Measurements from ENCODE around the gene AKAP12.

AKAP12 gene

GRCh38 chr6:151300267-151300991 is 60.7 kb downstream of the AKAP12 start:
- Histone ChIP-seq H3K4me3 (ENCODE audit: insufficient read length, low read depth) (no peak overlapping the region), H3K27me3 (ENCODE audit: insufficient read depth, insufficient read length) (no peaks in the 10 kb centered on the region), H3K4me1 (ENCODE audit: insufficient read depth, insufficient read length) (no peaks in the 10 kb centered on the region), H3K9me3 (ENCODE audit: insufficient read depth, low read length) (no peaks in the 10 kb centered on the region), H3K9ac (ENCODE audit: insufficient read length, low read depth) (no peak overlapping the region), H3K36me3 (ENCODE audit: insufficient read depth, insufficient read length, low read length) (no peaks in the 10 kb centered on the region)
- TF ChIP-seq SUZ12 (IDR thresholded peaks at IDR 0.05; ENCODE audit: extremely low read depth, insufficient read depth, insufficient read length) (no peak), ZNF274 (IDR thresholded peaks at IDR 0.05; ENCODE audit: low read depth, low read length) (no peak), YY1 (IDR thresholded peaks at IDR 0.05; ENCODE audit: insufficient read depth, insufficient read length) (no peak)
- DNase-seq (ENCODE audit: low read depth, low spot score): no peak

GRCh38 chr6:151301547-151301946 is 61.8 kb downstream of the AKAP12 start:
- no peak overlapping the region for H3K9ac ChIP-seq (ENCODE audit: insufficient read length, low read depth)
- no peaks in the 10 kb centered on the region for H3K4me1 ChIP-seq (ENCODE audit: insufficient read depth, insufficient read length)
- TF ChIP-seq SUZ12 (IDR thresholded peaks at IDR 0.05; ENCODE audit: extremely low read depth, insufficient read depth, insufficient read length): no peak
- TF ChIP-seq YY1 (IDR thresholded peaks at IDR 0.05; ENCODE audit: insufficient read depth, insufficient read length): no peak
- TF ChIP-seq ZNF274 (IDR thresholded peaks at IDR 0.05; ENCODE audit: low read depth, low read length): no peak
- no peaks in the 10 kb centered on the region for H3K9me3 ChIP-seq (ENCODE audit: insufficient read depth, low read length)
- no peak overlapping the region for H3K4me3 ChIP-seq (ENCODE audit: insufficient read length, low read depth)
- peaks cover 7% of the 10 kb centered on the region for H3K36me3 ChIP-seq (ENCODE audit: insufficient read depth, insufficient read length, low read length)
- H3K27me3 ChIP-seq (ENCODE audit: insufficient read depth, insufficient read length): no peaks in the 10 kb centered on the region
- no peak for DNase-seq (ENCODE audit: low read depth, low spot score)

GRCh38 chr6:151303231-151303630 is 63.5 kb downstream of the AKAP12 start:
- TF ChIP-seq ZNF274 (IDR thresholded peaks at IDR 0.05; ENCODE audit: low read depth, low read length) (no peak), SUZ12 (IDR thresholded peaks at IDR 0.05; ENCODE audit: extremely low read depth, insufficient read depth, insufficient read length) (no peak), YY1 (IDR thresholded peaks at IDR 0.05; ENCODE audit: insufficient read depth, insufficient read length) (no peak)
- no peak for DNase-seq (ENCODE audit: low read depth, low spot score)
- H3K4me1 ChIP-seq (ENCODE audit: insufficient read depth, insufficient read length): no peaks in the 10 kb centered on the region
- no peak overlapping the region for H3K4me3 ChIP-seq (ENCODE audit: insufficient read length, low read depth)
- H3K9ac ChIP-seq (ENCODE audit: insufficient read length, low read depth): no peak overlapping the region
- H3K9me3 ChIP-seq (ENCODE audit: insufficient read depth, low read length): no peaks in the 10 kb centered on the region
- H3K36me3 ChIP-seq (ENCODE audit: insufficient read depth, insufficient read length, low read length): peaks cover 11% of the 10 kb centered on the region
- no peaks in the 10 kb centered on the region for H3K27me3 ChIP-seq (ENCODE audit: insufficient read depth, insufficient read length)

GRCh38 chr6:151306269-151306783 is 66.6 kb downstream of the AKAP12 start:
- Histone ChIP-seq H3K27me3 (ENCODE audit: insufficient read depth, insufficient read length) (no peaks in the 10 kb centered on the region), H3K4me1 (ENCODE audit: insufficient read depth, insufficient read length) (no peaks in the 10 kb centered on the region), H3K9me3 (ENCODE audit: insufficient read depth, low read length) (no peaks in the 10 kb centered on the region), H3K36me3 (ENCODE audit: insufficient read depth, insufficient read length, low read length) (peaks cover 14% of the 10 kb centered on the region), H3K4me3 (ENCODE audit: insufficient read length, low read depth) (no peak overlapping the region), H3K9ac (ENCODE audit: insufficient read length, low read depth) (no peak overlapping the region)
- TF ChIP-seq YY1 (IDR thresholded peaks at IDR 0.05; ENCODE audit: insufficient read depth, insufficient read length) (no peak), ZNF274 (IDR thresholded peaks at IDR 0.05; ENCODE audit: low read depth, low read length) (no peak), SUZ12 (IDR thresholded peaks at IDR 0.05; ENCODE audit: extremely low read depth, insufficient read depth, insufficient read length) (no peak)
- no peak for DNase-seq (ENCODE audit: low read depth, low spot score)

- no peak for TF ChIP-seq SUZ12 (IDR thresholded peaks at IDR 0.05; ENCODE audit: extremely low read depth, insufficient read depth, insufficient read length)
- no peak for TF ChIP-seq YY1 (IDR thresholded peaks at IDR 0.05; ENCODE audit: insufficient read depth, insufficient read length)
- TF ChIP-seq ZNF274 (IDR thresholded peaks at IDR 0.05; ENCODE audit: low read depth, low read length): no peak
- H3K4me3 ChIP-seq (ENCODE audit: insufficient read length, low read depth): no peak overlapping the region
- H3K4me1 ChIP-seq (ENCODE audit: insufficient read depth, insufficient read length): no peaks in the 10 kb centered on the region
- no peaks in the 10 kb centered on the region for H3K27me3 ChIP-seq (ENCODE audit: insufficient read depth, insufficient read length)
- no peak overlapping the region for H3K9ac ChIP-seq (ENCODE audit: insufficient read length, low read depth)
- peaks cover 14% of the 10 kb centered on the region for H3K36me3 ChIP-seq (ENCODE audit: insufficient read depth, insufficient read length, low read length)
- no peaks in the 10 kb centered on the region for H3K9me3 ChIP-seq (ENCODE audit: insufficient read depth, low read length)
- no peak for DNase-seq (ENCODE audit: low read depth, low spot score)
These were observed 67.7 kb downstream of the AKAP12 start for GRCh38 chr6:151307501-151307900.

- no peak for TF ChIP-seq SUZ12 (IDR thresholded peaks at IDR 0.05; ENCODE audit: extremely low read depth, insufficient read depth, insufficient read length)
- no peak for TF ChIP-seq ZNF274 (IDR thresholded peaks at IDR 0.05; ENCODE audit: low read depth, low read length)
- H3K36me3 ChIP-seq (ENCODE audit: insufficient read depth, insufficient read length, low read length): peaks cover 14% of the 10 kb centered on the region
- H3K4me3 ChIP-seq (ENCODE audit: insufficient read length, low read depth): no peak overlapping the region
- no peak overlapping the region for H3K9ac ChIP-seq (ENCODE audit: insufficient read length, low read depth)
- H3K4me1 ChIP-seq (ENCODE audit: insufficient read depth, insufficient read length): no peaks in the 10 kb centered on the region
- no peaks in the 10 kb centered on the region for H3K27me3 ChIP-seq (ENCODE audit: insufficient read depth, insufficient read length)
- H3K9me3 ChIP-seq (ENCODE audit: insufficient read depth, low read length): no peaks in the 10 kb centered on the region
- no peak for DNase-seq (ENCODE audit: low read depth, low spot score)
These were observed 69.9 kb downstream of the AKAP12 start for GRCh38 chr6:151309619-151310018.

- Histone ChIP-seq H3K27me3 (ENCODE audit: insufficient read depth, insufficient read length) (no peaks in the 10 kb centered on the region), H3K36me3 (ENCODE audit: insufficient read depth, insufficient read length, low read length) (peaks cover 14% of the 10 kb centered on the region), H3K4me1 (ENCODE audit: insufficient read depth, insufficient read length) (no peaks in the 10 kb centered on the region), H3K9me3 (ENCODE audit: insufficient read depth, low read length) (no peaks in the 10 kb centered on the region), H3K4me3 (ENCODE audit: insufficient read length, low read depth) (no peak overlapping the region), H3K9ac (ENCODE audit: insufficient read length, low read depth) (no peak overlapping the region)
- no peak for DNase-seq (ENCODE audit: low read depth, low spot score)
- no peak for TF ChIP-seq ZNF274 (IDR thresholded peaks at IDR 0.05; ENCODE audit: low read depth, low read length)
- no peak for TF ChIP-seq YY1 (IDR thresholded peaks at IDR 0.05; ENCODE audit: insufficient read depth, insufficient read length)
- no peak for TF ChIP-seq SUZ12 (IDR thresholded peaks at IDR 0.05; ENCODE audit: extremely low read depth, insufficient read depth, insufficient read length)
These were observed 70.5 kb downstream of the AKAP12 start for GRCh38 chr6:151310279-151310678.
